Small intestine (tissue), 7 donors: ENCODE measurements around the gene PPP2R3B. TPM values are rescaled to one million over a fixed set of nuclear protein-coding genes. Genes with fewer than 3 reads are reported as not detected.

ENCODE experiments used
- DNase-seq, 2 donors: peaks; one replicate each; pipeline versions ENCODE4 v3.0.0 to v3.0.0-alpha.2; 2013
- FAIRE-seq: peaks from 2 replicates; lab custom pipeline; 2012; peaks lifted over from hg19 to GRCh38; lab: Jason Lieb, UNC
- H3K27ac ChIP-seq, 3 donors: one replicate each; pipeline ENCODE4 v1.5.1; 2013; ENCODE audit warnings: low read length in 2 of 3, mild to moderate bottlenecking in 2 of 3, control low read depth in 1 of 3, inconsistent platforms in 1 of 3, low read depth in 1 of 3, moderate library complexity in 1 of 3
- H3K27me3 ChIP-seq, 3 donors: one replicate each; pipeline ENCODE4 v1.6.1; 2013; ENCODE audit warnings: low read length in 3 of 3, inconsistent platforms in 1 of 3; ENCODE audit not compliant: control insufficient read depth in 3 of 3, insufficient read depth in 3 of 3
- H3K36me3 ChIP-seq, 3 donors: one replicate each; pipeline ENCODE4 v1.6.1; 2013; ENCODE audit warnings: low read length in 3 of 3, inconsistent platforms in 1 of 3, low read depth in 1 of 3, mild to moderate bottlenecking in 1 of 3, moderate library complexity in 1 of 3; ENCODE audit not compliant: control insufficient read depth in 3 of 3, insufficient read depth in 2 of 3
- H3K4me1 ChIP-seq, 3 donors: one replicate each; pipeline ENCODE4 v1.6.1; 2013; ENCODE audit warnings: low read length in 2 of 3, inconsistent platforms in 1 of 3, low read depth in 1 of 3, mild to moderate bottlenecking in 1 of 3, moderate library complexity in 1 of 3; ENCODE audit not compliant: control insufficient read depth in 3 of 3, insufficient read depth in 2 of 3
- H3K4me3 ChIP-seq, 3 donors: one replicate each; pipeline ENCODE4 v1.5.1; 2013; ENCODE audit warnings: low read length in 3 of 3, control low read depth in 1 of 3, inconsistent platforms in 1 of 3, low read depth in 1 of 3, mild to moderate bottlenecking in 1 of 3, moderate library complexity in 1 of 3
- H3K9me3 ChIP-seq, 2 donors: one replicate each; pipeline ENCODE4 v1.6.1; 2013; ENCODE audit warnings: low read depth in 1 of 2, low read length in 1 of 2; ENCODE audit not compliant: control insufficient read depth in 2 of 2, insufficient read depth in 1 of 2
- WGBS, 3 donors: extraction: QIAGEN DNeasy Blood & Tissue Kit; methylation state at CpG; one replicate each; pipeline ENCODE4 v1.1.7; 2013; 5-methylcytosine and 5-hydroxymethylcytosine counted together
- polyA plus RNA-seq, 4 donors: library from polyadenylated mRNA; stranded (reverse) in 3 of 4; unstranded in 1 of 4; fragments of 200-250 nt in 3 of 4; fragments of 120-200 nt in 1 of 4; gene quantifications; one replicate each; pipeline versions ENCODE4 v1.2.1 to v1.2.3, GENCODE V29; 2013
- donor health status: healthy with polysubstance abuse.
- donor health status: control.
- donor health status: control.
- donor health status: Bipolar disorder and iron deficiency.
- donor health status: healthy.

PPP2R3B gene
- polyA plus RNA-seq, 4 donors = 4.9 to 13.6 (median 11.8) TPM

DNA sequence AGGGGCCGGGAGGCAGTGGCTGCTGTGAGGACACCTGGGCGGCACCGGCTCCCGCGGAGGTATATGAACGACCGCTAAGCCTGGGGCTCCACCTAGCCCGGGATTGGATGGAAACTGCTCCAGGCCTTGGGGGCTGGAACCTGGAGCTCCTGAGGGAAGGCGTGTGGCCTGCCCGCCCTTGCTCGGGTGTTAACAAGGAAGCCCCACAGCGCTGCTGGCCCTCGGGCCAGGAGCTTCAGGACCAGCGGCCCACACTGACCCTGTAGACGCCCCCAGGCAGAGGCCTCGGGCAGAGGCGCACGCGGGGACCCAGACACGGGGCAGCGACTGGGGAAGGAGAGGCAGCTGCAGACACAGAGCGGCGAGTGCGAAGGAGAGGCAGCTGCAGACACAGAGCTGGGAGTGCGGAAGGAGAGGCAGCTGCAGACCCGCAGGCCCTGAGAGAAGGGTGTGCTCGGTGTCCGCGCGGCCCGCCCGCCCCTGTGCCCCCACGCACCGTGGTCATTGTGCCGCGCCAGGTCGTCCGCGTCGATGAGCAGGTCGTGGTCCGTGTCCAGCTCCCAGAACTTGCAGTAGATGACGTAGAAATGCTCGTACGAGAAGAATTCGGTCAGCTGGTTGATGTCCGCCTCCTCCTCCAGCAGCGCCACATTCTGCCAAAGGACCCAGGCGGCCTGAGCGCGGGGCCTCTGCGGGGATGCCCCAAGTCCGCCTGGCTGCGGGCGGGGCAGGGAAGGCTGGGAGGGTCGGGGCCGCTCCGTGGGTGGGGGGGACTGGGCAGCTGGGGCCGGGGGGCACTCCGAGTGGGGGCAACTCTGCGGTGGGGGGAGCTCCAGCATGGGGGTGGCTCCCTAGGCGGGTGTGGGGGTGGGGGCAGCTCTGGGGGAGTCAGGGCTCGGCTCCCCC is 41.4 kb downstream of the PPP2R3B start:
- DNase-seq (no peak), FAIRE-seq (no peak)
- H3K27me3 ChIP-seq = no peaks in the 10 kb centered on the region
- WGBS, 3 donors = 96 to 97% (median 96%) methylated on average over 53 to 63 of the region's 63 CpGs
- no peak overlapping the region for H3K27ac ChIP-seq
- H3K36me3 ChIP-seq = peaks cover 0 to 17% (median 0%) of the 10 kb centered on the region in 3 donors
- H3K4me3 ChIP-seq = no peak overlapping the region
- no peaks in the 10 kb centered on the region for H3K4me1 ChIP-seq
- peaks cover 2 to 45% of the 10 kb centered on the region in 2 donors for H3K9me3 ChIP-seq

DNA sequence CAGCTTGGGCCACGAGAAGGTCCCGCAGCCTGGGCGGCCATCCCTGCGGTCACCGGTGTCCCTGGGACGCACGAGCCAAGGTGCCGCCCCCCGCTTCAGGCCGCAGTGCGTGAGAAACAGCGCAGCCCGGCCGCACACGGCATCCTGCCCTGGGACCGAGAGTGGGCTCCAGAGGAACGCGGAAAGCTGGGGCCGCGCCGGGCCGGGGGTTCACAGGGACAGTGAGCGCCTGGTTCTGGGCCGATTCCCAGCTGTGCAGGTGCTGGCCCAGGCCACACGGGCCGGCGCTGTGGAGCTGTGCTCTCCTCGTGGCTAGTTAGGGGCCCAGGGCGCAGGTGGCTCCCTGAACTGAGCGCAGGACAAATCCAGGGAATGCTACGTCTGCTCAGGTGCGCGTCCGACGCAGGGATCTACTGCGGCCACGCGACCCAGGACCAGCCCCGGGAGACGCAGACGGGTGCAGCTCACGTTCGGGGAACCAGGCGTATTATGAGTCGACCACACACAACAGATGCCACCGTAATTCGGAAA is 42.3 kb downstream of the PPP2R3B start:
- H3K27me3 ChIP-seq = no peaks in the 10 kb centered on the region
- H3K4me1 ChIP-seq = no peaks in the 10 kb centered on the region
- FAIRE-seq = no peak
- WGBS, 3 donors = 97 to 98% (median 97%) methylated on average over 47 of the region's 47 CpGs
- peaks cover 2 to 38% of the 10 kb centered on the region in 2 donors for H3K9me3 ChIP-seq
- H3K27ac ChIP-seq = no peak overlapping the region
- DNase-seq = no peak
- peaks cover 0 to 17% (median 0%) of the 10 kb centered on the region in 3 donors for H3K36me3 ChIP-seq
- no peak overlapping the region for H3K4me3 ChIP-seq

GRCh38 chrX:341541-342101 is 45.1 kb downstream of the PPP2R3B start:
- H3K4me1 ChIP-seq = no peaks in the 10 kb centered on the region
- FAIRE-seq (no peak), DNase-seq (no peak)
- H3K27ac ChIP-seq = no peak overlapping the region
- WGBS, 3 donors = 96 to 97% (median 96%) methylated on average over 33 to 36 of the region's 36 CpGs
- H3K36me3 ChIP-seq = peaks cover 0 to 29% (median 0%) of the 10 kb centered on the region in 3 donors
- H3K27me3 ChIP-seq = no peaks in the 10 kb centered on the region
- no peak overlapping the region for H3K4me3 ChIP-seq
- peaks cover 2 to 33% of the 10 kb centered on the region in 2 donors for H3K9me3 ChIP-seq

DNA sequence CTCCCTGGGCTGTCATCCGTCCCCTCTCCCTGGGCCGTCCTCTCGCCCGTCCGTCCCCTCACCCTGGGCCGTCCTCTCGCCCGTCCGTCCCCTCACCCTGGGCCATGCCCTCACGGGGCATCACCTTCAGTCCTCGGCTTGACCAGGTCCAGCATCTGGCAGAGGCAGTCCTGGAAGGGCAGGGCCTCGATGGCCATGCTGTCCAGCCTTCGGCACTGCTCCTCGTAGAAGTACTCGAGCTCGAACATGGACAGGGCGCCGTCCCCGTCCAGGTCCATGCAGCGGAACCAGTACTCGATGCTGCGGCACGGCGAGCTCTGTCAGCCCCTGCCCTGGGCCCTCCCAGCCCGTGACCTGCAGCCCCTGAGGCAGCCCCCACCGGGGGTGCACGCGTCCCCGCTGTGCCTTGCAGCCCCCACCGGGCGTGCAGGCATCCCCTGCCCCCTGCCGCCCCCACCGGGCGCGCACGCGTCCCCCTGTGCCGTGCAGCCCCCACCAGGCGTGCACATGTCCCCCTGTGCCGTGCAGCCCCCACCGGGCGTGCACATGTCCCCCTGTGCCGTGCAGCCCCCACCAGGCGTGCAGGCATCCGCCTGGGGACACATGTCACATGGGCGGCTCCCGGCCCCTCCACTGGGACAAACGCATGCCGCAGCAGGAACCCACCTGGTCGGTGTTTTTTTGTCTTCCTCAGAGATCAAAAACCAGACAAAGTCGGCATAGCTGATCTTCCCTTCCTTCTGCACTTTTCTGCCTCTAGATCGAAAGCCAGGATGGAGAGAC is 45.9 kb downstream of the PPP2R3B start:
- Histone ChIP-seq H3K27me3 (no peaks in the 10 kb centered on the region), H3K27ac (no peak overlapping the region), H3K36me3 (peaks cover 0 to 32% (median 0%) of the 10 kb centered on the region in 3 donors), H3K9me3 (peaks cover 2 to 39% of the 10 kb centered on the region in 2 donors), H3K4me1 (no peaks in the 10 kb centered on the region), H3K4me3 (no peak overlapping the region)
- FAIRE-seq (no peak), DNase-seq (no peak)
- 94 to 95% (median 94%) methylated on average over 40 to 52 of the region's 52 CpGs for WGBS, 3 donors

DNA sequence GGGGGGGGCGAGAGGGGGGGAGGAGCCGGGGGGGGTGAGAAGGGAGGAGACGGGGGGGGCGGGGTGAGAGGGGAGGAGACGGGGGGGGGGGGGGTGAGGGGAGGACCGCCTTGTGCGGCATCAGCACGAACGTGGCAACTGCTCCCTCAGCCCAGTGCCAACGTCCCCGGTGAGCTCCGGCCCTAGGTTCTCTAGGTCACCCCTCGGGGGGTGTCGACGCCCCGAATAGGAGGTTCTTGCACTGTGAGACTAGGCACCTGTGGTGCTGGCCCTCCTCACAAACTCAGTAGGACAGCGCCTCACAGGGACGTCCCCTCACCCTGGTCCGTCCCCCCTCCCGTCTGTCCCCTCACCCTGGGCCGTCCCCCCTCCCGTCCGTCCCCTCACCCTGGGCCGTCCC is 46.6 kb downstream of the PPP2R3B start:
- DNase-seq (no peak), FAIRE-seq (no peak)
- 85 to 92% (median 88%) methylated on average over 8 to 19 of the region's 24 CpGs for WGBS, 3 donors
- Histone ChIP-seq H3K27ac (no peak overlapping the region), H3K4me3 (no peak overlapping the region), H3K36me3 (peaks cover 0 to 38% (median 0%) of the 10 kb centered on the region in 3 donors), H3K27me3 (no peaks in the 10 kb centered on the region), H3K4me1 (no peaks in the 10 kb centered on the region), H3K9me3 (peaks cover 2 to 45% of the 10 kb centered on the region in 2 donors)

DNA sequence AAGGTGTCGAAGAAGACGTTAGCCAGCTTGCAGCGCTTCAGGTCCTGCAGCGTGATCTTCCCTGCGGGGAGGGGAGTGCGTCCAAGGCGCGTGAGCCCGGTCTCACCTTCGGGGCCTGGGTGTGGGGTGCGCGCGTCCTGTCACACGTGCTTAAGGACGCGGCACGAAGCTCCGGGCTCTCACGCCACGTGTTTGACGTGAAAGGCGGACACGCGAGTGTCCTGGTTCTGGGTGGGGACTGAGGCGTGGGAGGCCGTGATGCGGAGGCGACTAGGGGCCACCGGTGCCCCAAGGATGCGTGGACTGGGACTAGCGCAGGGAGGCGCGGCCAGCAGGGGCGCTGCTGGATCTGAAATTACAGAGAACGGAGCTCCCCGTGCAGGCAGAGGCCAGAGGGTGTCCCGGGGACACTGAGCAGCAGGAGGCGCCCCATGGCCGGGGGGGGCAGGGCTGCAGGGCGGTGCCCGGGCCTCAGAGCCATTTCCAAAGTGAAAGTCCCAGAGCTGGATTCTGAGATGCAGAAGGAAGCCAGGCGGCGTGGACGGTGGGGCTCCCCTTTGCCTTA is 47.8 kb downstream of the PPP2R3B start:
- Histone ChIP-seq H3K27ac (no peak overlapping the region), H3K27me3 (no peaks in the 10 kb centered on the region), H3K4me3 (no peak overlapping the region), H3K36me3 (peaks cover 0 to 38% (median 0%) of the 10 kb centered on the region in 3 donors), H3K9me3 (peaks cover 2 to 44% of the 10 kb centered on the region in 2 donors), H3K4me1 (no peaks in the 10 kb centered on the region)
- FAIRE-seq (no peak), DNase-seq (no peak)
- WGBS, 3 donors = 95 to 98% (median 95%) methylated on average over 44 of the region's 44 CpGs

- H3K4me3 ChIP-seq = no peak overlapping the region
- H3K36me3 ChIP-seq = peaks cover 0 to 44% (median 0%) of the 10 kb centered on the region in 3 donors
- DNase-seq = no peak
- WGBS, 3 donors = 93 to 94% (median 93%) methylated on average over 40 to 53 of the region's 53 CpGs
- H3K27me3 ChIP-seq = no peaks in the 10 kb centered on the region
- FAIRE-seq = no peak
- no peak overlapping the region for H3K27ac ChIP-seq
- H3K9me3 ChIP-seq = peaks cover 2 to 44% of the 10 kb centered on the region in 2 donors
- H3K4me1 ChIP-seq = no peaks in the 10 kb centered on the region
Observed at GRCh38 chrX:338281-338835, 48.3 kb downstream of the PPP2R3B start.
